Stimulated activated CD4-positive, alpha-beta T cell treated with anti-CD3 and anti-CD28 coated beads, Interleukin-15, amount 100 ng/mL, for 1 hour (primary cell): Measurements from ENCODE around the gene CYBRD1.
A peak's percentile ranks its signal among the peaks of the same experiment; 100 is the strongest.

Experiments
- DNase-seq, 2 donors: peaks; one replicate each; pipeline ENCODE4 v3.0.0-alpha.2; 2020; ENCODE audit warnings: low read depth in 1 of 2, low spot score in 1 of 2

Gene CYBRD1

DNA sequence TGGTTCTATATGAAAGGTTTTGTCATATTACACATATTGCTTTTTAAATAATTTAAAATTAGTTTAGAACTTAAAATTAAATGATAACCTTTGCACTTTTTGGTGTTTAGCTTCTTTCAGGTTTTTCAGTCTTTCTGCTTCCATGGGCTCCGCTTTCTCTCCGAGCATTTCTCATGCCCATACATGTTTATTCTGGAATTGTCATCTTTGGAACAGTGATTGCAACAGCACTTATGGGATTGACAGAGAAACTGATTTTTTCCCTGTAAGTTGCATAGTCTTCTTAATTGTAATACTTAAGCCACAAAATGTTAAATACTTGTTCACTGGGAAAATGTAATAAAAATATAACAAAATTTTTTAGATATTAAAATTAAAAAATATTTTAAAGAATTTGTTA, 31.0 kb downstream of the CYBRD1 start:
- no peak for DNase-seq

DNA sequence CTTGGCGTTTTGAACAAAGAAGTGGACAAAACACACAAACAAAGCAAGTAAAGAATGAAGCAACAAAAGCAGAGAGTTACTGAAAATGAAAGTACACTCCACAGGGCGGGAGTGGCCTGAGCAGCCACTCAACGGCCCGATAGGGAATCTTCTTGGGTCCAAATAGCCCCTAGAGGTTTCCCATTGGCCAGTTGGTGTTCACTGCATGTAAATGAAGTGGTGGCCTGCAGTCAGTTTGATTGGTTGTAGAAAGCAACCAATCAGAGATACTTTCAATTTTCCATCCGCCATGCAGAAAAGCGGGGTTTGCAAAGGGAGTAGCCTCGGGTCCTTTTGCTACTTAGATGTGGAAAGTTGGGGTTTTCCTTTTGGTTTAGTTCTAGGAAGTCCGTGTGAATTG, 31.6 kb downstream of the CYBRD1 start:
- DNase-seq, result no peak

- DNase-seq, result no peak
These were observed 32.8 kb downstream of the CYBRD1 start for GRCh38 chr2:171554991-171555615.

GRCh38 chr2:171557363-171557762, 35.1 kb downstream of the CYBRD1 start:
- DNase-seq, result no peak

DNA sequence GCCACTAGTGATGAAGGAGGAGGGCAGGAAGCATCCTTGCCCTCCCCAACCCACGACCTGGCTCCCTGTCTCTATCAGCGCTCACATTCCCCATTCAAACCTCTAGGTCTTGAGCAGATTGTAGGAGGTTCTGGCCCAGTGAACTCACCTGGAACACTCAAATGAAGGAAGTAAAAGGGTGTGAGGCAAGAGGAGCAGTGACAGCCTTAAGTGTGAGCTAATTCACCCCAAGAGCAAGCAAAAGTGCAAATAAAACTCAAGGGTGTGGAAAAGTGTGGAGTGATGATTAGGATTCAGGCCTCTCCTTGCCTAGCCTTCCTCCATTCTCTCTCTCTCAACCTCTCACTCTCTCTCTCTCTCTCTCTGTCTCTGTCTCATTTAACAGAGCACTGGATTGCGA, 41.0 kb downstream of the CYBRD1 start:
- DNase-seq, result no peak

DNA sequence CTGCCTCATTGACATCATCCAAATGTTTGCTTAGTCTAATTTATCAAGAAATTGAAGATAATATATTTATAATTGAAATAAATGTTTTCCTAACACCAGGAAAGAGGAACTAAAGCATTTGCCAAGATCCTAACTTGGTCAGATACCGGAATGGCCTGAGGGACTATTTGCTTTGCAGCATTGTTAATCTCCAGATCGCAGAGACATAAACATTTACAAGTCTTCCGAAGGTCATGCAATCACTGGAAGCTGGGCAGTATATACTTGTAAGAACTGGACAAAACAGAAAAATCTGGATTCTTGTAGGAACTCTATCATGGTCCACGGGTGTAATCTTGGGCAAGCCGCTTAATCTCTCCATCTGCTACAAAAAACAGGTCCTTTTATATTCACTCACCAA, 42.2 kb downstream of the CYBRD1 start:
- no peak for DNase-seq

DNA sequence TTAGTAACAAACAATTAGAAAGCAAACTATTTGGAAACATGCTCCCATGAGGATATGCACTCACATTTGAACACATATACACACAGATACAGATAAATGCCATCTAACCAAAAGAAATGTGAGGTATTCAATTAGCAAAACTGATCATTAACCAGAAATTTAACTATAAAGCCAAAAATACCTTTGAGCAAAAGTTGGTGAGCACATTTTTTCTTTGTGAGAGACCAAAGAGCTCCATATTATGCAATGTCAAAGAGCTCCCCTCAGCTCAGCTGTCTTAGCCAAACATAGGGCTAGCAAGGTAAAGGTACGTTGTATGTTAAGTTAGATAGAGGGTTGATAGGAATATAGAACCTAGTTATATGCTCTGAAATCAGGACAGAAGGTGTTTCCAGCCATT, 43.8 kb downstream of the CYBRD1 start:
- no peak for DNase-seq

DNA sequence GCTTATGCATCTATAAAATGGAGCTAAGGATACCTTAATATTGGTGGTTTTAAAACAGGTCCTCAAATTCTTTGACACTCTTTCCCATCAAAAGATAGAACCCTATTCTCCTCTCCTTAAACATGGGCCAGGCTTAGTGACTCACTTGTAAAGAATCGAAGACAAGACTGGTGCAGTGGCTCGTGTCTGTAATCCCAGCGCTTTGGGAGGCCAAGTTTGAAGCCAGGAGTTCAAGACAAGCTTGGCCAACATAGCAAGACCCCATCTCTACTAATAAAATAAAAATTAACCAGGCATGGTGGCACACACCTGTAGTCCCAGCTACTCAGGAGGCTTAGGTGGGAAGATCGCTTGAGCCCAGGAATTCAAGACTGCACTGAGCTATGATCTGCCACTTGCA, 44.5 kb downstream of the CYBRD1 start:
- no peak for DNase-seq

GRCh38 chr2:171568089-171568488, 45.8 kb downstream of the CYBRD1 start:
- no peak for DNase-seq

GRCh38 chr2:171571721-171572120, 49.4 kb downstream of the CYBRD1 start:
- DNase-seq, result no peak

DNA sequence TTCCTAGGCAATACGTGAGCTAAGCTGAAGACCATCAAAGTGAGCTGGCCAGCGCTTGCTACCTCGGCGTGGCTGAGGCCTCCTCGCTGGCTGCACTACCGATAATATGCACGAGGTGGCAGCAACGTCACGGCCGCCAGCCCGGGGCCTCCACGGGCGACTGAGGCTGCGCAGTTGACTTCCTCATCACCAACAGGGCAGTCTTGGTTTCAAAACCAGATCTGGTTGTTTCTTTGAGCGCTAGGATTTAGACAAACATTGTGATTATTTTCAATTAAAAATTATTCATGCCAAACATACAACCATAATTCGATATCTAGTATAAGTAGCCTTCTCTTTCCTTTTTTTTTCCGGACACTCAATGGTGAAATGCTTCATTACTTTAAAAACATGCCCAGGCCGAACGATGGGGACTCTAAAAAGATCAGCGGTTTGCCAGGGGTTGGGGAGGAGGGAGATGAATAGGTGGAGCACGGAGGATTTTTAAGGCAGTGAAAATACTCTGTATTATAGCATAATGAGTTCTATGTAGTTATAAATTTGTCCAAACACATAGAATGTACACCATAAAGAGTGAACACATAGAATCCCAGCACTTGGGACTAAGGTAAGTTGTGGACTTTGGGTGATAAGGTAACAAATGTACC, 52.0 kb downstream of the CYBRD1 start:
- peak; percentile 55 to 81 for DNase-seq

DNA sequence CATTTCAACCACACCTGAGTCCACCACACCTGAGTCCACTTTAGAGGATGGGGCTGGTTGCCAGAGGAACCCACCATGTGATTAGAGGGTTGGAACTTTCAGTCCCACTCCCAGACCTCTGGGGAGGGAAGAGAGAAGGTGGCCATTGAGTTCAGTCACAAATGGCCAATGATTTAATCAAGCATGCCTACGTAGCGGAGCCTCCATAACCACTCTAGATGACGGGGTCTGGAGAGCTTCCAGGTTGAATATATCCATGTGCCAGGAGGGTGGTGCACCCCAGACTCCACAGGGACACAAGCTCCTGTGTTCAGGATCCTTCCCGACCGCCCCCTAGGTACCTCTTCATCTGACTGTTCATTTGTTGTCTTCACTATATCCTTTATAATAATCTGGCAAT, 53.3 kb downstream of the CYBRD1 start:
- DNase-seq, result no peak

DNA sequence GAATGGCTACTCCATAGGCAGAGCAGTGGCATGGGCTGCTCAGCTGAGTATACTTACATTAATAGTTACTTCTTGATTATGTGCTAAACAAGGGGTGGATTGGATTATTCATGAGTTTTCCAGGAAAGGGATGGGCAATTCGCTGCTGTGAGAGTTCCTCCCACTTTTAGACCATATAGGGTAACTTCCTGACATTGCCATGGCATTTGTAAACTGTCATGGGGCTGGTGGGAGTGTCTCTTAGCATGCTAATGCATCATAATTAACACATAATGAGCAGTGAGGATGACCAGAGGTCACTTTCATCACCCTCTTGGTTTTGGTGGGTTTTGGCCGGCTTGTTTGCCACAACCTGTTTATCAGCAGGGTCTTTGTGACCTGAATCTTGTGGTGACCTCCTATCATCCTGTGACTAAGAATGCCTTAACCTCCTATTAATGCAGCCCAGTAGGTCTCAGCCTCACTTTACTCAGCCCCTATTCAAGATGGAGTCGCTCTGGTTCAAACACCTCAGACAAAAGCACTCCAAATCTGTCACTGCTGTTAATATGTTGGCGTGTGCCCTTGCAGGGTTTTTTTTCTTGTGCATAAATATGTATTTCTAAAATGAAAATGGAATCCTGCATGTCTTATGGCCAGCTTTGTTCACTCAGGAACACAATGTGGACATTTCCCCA, 56.0 kb downstream of the CYBRD1 start:
- DNase-seq, result no peak

DNA sequence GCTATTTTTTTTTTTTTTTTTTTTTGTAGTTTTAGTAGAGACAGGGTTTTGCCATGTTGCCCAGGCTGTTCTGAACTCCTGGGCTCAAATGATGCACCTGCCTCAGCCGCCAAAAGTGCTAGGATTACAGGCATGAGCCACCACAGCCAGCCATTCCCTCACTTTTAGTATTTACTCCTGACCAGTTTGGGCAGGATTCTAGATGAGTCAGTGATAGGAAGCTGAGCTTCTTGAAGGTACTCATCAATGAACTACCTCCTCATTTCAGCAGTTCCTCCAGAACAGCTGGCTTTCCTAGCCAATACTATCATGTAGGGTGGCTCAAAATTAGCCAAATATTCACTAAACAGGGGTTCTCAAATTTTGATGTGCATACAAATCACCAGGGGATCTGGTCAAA, 57.2 kb downstream of the CYBRD1 start:
- no peak for DNase-seq

DNA sequence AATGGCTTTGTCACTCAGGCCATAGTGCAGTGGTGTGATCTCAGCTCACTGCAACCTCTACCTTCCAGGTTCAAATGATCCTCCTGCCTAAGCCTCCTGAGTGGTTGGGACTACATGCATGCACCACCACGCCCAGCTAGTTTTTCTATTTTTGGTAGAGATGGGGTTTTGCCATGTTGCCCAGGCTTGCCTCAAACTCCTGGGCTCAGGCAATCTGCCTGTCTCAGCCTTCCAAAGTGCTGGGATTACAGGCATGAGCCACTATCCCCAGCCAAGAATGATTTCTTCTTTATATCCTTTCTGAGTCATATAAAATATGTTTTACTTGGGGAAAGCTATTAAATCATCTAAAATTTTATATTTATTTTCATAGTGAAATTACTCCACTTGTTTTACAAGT, 61.3 kb downstream of the CYBRD1 start:
- DNase-seq, result no peak

GRCh38 chr2:171584001-171584400, 61.7 kb downstream of the CYBRD1 start:
- DNase-seq, result no peak

- no peak for DNase-seq
These were observed 64.9 kb downstream of the CYBRD1 start for GRCh38 chr2:171587132-171587531.

GRCh38 chr2:171587567-171587966, 65.3 kb downstream of the CYBRD1 start:
- no peak for DNase-seq

- no peak for DNase-seq
These were observed 67.8 kb downstream of the CYBRD1 start for GRCh38 chr2:171590116-171590515.

GRCh38 chr2:171592036-171592555, 69.8 kb downstream of the CYBRD1 start:
- DNase-seq, result no peak

DNA sequence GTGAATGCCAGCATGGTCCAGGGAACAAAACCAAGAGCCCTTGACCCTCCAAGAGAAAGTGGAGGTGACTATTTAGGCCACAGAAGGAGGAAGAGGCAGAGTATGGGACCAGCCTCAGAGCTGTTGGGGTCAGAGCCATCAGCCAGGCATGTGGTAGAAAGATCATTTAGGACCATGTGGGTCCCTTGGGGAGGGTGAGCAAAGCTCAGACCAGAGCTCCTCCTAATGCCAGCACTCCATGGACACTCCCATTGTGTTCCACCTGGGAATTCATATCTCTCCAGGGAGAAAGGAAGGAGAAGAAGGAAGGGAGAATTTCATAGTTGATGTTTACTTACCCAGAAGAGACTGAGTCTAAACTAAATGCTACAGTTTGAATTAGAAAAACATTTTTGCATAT, 73.2 kb downstream of the CYBRD1 start:
- DNase-seq, result no peak

DNA sequence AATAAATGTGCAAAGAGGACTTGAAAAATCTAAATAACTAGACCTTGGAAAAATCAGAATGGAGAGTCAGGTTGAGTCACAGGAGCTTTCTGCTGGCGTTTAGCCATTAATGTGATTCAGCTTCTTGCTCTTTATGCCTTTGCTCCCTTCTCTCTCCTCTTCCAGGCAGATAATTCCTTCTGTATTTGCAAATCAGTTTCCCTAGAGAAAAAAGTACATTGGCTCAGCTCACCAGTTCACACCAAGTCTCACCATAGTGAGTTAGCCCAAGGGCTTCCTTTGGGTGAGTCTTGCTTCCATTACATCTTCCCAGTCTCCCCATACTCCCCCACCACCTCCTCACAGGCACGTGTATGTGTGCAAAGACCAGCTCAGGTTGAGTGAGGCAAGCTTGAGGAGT, 73.6 kb downstream of the CYBRD1 start:
- no peak for DNase-seq
